GM21360 (cell line): ENCODE data around the gene LYRM1.
"Not testable (repeated sequence)": the region's sequence is repeated elsewhere in the genome, so short reads cannot be mapped to it uniquely, and the experiment has no call there.

Experiments
- ATAC-seq: cut with Tn5 transposase; IDR thresholded peaks from one replicate; pipeline ENCODE4 v1.9.1; 2021; ENCODE audit warnings: mild to moderate bottlenecking, moderate library complexity; ENCODE audit not compliant: unreplicated experiment

Gene LYRM1

DNA sequence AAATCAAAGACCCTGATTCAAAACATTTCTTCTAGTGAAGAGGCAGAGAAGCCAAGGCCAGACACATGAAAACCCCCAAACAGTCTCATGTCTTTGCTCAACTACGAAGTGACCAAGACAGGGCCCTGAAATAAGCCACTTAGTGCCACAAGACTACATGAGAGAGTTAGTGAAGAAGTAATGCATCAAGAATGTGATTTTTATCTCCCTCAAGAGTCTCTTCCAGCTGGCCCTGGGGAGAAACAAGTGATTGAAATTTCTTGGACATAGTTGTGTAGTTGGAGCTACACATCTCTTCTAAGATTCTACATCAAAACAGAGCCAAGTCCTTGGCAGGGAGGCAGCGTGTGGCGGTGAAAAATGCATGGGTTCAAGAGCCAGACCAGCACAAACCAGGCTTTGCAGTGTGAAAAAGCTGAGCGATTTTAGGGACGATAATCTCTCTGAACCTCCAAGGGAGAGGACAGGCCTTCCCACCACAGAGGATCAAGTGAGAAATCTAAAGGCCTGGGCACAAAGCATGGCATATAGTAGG, 30.6 kb downstream of the LYRM1 start:
- ATAC-seq: no peak

DNA sequence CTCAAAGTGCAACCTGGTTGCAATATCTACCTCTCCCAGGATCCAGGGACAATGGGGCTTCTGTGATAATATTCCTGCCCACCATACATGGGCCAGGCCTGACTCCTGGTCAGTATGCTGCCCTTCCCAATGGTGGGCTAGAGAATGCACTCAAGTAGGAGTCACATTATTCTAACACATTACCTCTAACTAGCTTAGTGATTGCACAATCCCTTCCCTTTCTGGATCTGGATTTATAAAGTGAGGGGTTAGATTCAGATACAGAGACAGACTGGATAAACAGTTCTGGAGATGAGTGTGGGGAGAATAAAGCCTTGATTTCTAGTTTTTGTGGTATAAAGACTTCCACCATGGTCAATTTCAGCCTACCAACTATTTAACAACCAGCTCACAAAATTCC, 33.0 kb downstream of the LYRM1 start:
- ATAC-seq: no peak

GRCh38 chr16:20937736-20938135, 37.2 kb downstream of the LYRM1 start:
- no peak for ATAC-seq

GRCh38 chr16:20938426-20938825, 37.9 kb downstream of the LYRM1 start:
- no peak for ATAC-seq

DNA sequence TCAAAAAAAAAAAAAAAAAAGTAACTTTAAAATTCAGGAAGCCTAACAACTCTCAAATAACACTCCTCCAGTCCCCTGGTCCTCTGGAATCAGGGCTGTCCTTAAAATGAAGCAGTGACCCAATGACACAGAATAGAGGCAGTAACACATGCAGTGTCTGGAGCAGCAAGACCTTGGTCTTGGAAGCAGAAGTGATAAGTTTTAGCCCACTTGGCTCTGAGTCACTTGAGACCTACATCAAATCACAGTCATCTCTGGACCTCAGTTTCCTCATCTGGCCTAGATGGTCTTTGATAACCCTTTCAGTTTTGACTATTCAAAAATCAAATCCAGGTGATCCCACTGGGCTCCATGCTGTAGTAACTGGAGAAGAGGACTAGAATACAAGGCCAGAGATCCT, 39.0 kb downstream of the LYRM1 start:
- ATAC-seq: no peak

DNA sequence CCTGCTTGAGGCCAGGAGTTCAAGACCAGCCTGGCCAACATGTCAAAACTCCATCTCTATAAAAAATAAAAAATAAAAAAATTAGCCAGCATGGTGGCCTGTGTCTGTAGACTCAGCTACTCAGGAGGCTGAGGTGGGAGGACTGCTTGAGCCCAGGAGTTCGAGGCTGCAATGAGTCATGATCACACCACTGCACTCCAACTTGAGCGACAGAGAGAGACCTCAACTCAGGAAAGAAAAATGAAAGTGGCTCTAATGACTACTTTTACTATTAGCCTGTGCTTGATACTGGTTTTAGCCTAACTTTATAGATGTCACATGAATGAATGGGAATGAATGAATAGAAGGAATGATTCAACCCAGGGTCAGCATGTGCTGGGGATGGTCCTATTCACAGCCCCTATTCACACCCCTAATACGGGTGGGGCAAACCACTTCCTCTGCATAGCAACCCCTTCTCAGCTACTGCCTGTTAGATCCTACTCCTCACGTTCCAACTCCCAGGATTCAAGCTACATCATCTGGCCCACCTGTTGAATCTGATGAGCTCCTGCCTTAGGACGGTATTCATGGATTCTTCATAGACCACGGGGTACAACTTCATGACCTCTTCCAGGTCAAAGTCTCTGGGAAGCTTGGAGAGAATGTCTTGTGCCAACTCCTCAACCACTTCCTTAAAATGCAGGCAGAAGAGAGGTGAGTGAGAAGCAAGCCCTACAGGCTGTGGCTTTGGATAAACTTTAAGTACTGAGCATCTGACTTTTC, 40.5 kb downstream of the LYRM1 start:
- no peak for ATAC-seq

GRCh38 chr16:20941636-20941926, 41.0 kb downstream of the LYRM1 start:
- no peak for ATAC-seq

- no peak for ATAC-seq
Measured at GRCh38 chr16:20942256-20942655, 41.7 kb downstream of the LYRM1 start.

DNA sequence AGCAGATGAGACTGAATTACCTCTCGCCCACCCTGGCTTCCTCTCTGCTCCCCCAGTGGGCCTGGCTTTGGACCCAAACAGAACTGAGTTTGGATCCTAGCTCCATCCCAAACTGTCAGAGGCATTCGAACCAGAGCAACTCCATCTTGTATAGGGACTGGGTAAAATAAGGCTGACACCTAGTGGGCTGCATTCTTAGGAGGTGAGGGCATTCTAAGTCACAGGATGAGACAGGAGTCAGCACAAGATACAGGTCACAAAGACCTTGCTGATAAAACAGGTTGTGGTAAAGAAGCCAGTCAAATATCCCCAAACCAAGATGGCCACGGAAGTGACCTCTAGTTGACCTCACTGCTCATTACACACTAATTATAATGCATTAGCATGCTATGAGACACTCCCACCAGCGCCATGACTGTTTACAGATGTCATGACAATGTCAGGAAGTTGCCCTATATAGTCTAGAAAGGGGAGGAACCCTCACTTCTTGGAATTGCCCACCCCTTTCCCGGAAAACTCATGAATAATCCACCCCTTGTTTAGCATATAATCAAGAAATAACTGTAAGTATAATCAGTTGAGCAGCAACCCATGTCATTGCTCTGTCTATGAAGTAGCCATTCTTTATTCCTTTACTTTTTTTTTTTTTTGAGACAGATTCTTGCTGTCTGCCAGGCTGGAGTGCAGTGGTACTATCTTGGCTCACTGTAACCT, 44.4 kb downstream of the LYRM1 start:
- ATAC-seq: no peak

GRCh38 chr16:20945575-20945875, 45.0 kb downstream of the LYRM1 start:
- not testable (repeated sequence) for ATAC-seq

GRCh38 chr16:20946015-20946629, 45.6 kb downstream of the LYRM1 start:
- ATAC-seq: no peak

GRCh38 chr16:20948444-20948843, 47.9 kb downstream of the LYRM1 start:
- ATAC-seq: no peak

DNA sequence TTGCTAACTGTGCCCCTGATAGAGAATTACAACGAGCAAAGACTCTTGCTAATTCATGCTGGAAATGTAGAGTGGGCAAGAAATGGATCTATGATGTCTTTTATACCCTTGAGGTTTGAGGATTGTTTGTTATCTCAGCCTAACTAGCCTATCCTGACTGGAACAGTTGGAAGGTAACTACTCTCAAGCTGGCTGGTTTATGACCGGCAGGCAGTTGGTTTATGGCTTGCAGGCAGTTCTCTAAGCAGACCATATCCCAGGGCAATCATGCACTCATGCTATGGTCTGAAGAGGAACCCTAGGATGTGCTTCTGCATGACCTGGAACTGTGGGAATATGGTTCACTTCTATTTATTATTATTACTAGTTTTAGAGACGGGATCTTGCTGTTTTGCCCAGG, 49.1 kb downstream of the LYRM1 start:
- ATAC-seq: no peak

GRCh38 chr16:20950294-20950693, 49.7 kb downstream of the LYRM1 start:
- no peak for ATAC-seq

GRCh38 chr16:20952139-20952920, 51.8 kb downstream of the LYRM1 start:
- ATAC-seq: no peak

- ATAC-seq: no peak
Measured at GRCh38 chr16:20954574-20954973, 54.0 kb downstream of the LYRM1 start.

GRCh38 chr16:20956319-20956718, 55.7 kb downstream of the LYRM1 start:
- ATAC-seq: no peak

GRCh38 chr16:20957153-20957552, 56.6 kb downstream of the LYRM1 start:
- no peak for ATAC-seq

- ATAC-seq: no peak
Measured at GRCh38 chr16:20960899-20961298, 60.3 kb downstream of the LYRM1 start.

GRCh38 chr16:20968765-20969164, 68.2 kb downstream of the LYRM1 start:
- ATAC-seq: no peak

- ATAC-seq: no peak
Measured at GRCh38 chr16:20969386-20969785, 68.8 kb downstream of the LYRM1 start.
